Measurements from ENCODE around the gene ABCF3.

DNA sequence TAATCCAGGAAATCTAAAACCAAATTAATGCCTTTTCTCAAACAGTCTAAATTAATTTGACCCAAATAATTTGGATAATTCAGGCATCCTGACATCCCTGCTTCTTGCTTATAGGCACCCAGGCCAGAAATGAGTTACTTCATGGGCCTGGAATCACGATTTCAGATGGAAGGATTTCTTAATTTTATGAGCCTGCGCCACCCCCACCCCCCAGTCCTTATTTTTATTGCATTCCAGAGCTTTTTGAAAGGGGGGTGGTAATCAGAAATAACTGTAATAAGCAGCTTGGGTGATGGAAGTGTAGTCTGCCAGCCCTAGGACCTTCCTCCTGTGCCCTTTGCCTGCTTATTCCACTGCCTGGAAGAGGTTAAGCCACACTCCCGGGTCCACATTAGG, 10.0 kb upstream of the ABCF3 start:
- TF ChIP-seq EZH2phosphoT487 (IDR thresholded peaks at IDR 0.05; ENCODE audit: insufficient read depth, low read depth), result no peak
- no peak for TF ChIP-seq EZH2 (IDR thresholded peaks at IDR 0.05; ENCODE audit: insufficient read depth, poor library complexity, severe bottlenecking)
